Heart left ventricle (tissue), 13 donors: ENCODE measurements around the gene TANGO2.

Source experiments
- CTCF ChIP-seq, 12 donors: fragments of 200-600 bp; sonication (generic) in 4 of 12; IDR thresholded peaks; one replicate each; pipeline versions ENCODE4 v1.5.0 to v1.8.0; 2018 to 2022; ENCODE audit warnings: antibody characterized with exemption in 12 of 12, mild to moderate bottlenecking in 5 of 12
- POLR2A ChIP-seq, 2 donors: fragments of 450-650 bp; IDR thresholded peaks; one replicate each; pipeline ENCODE4 v1.6.1; 2017; ENCODE audit warnings: antibody characterized with exemption in 2 of 2, mild to moderate bottlenecking in 2 of 2, moderate library complexity in 2 of 2
- donor health status: ischemic (EF 13 %, LVEDD 7.1; RV severe dilation, severe dysfunction).
- donor health status: DM: no; HTN: yes; CAD: no.
- donor health status: DM: no; HTN: no; CAD: no.
- donor health status: ischemic (EF 25% LVEDD 6.9; RV normal size, moderate dysfunction).
- donor health status: ischemic (EF 25% LVEDD 5.7; RV mildly dilated, moderate dysfunction).
- donor health status: ischemic (EF 35%, LVEDD 5.7; RV mildly dilated, moderate dysfunction).
- donor health status: nonischemic (EF 11% LVEDD 7.7; RV severe dilation, severe dysfunction).
- donor health status: DM: yes; HTN: yes; CAD: no.
- donor health status: PGD.
- donor health status: ischemic (EF 29% LVEDD 5.4; RV normal size, mild dysfunction).
- donor health status: nonischemic (EF 23%, LVEDD 6.1; RV moderate dilation, normal function).

DNA sequence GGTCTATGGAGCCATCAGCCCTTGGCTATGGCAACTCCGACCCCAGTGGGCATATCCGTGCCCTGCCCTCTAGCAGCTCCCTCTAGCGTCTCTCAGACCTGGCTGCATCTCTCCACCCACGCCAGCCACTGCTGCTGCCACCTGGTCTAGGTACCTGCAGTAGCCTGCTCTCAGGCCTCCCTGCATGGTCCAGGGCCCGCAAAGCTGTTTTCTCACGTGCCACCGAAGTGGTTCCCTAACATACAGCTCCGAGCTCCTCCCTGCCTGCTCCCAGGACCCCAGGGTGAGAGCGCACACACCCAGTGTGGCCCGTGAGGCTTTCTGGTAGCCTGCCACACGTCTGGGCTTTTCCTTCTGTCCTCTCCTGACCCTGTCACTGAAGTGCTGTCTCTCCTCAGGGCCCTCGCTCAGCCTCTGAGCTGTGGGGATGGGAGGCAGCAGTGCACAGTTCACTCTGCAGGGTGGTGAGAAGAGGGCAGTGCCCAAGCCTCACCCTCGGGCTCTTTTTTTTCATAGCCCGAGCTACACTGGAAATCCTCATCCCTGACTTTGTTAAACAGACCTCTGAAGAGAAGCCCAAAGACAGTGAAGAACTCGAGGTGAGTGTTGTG, 73.4 kb downstream of the TANGO2 start:
- no peak for TF ChIP-seq CTCF (IDR thresholded peaks at IDR 0.05)
- TF ChIP-seq POLR2A (IDR thresholded peaks at IDR 0.05): no peak
